AG04449 (cell line): ENCODE data around the gene LRP8.

Experiments used
- CTCF ChIA-PET: fragments of 350-600 bp; formaldehyde crosslinking; extraction: SDS; loops from one replicate; lab custom pipeline; 2021; ENCODE audit warnings: antibody characterized with exemption; lab: Yijun Ruan, JAX
- POLR2A ChIA-PET: fragments of 400-600, 350-600 bp; formaldehyde crosslinking; extraction: SDS; loops from one replicate; lab custom pipeline; 2020; ENCODE audit warnings: antibody characterized with exemption, inconsistent platforms; lab: Yijun Ruan, JAX
- DNase-seq: peaks from one replicate; pipeline ENCODE4 v3.0.0-alpha.2; 2010; ENCODE audit warnings: low read depth, low spot score
- H3K4me3 ChIP-seq: 2 replicates; pipeline ENCODE4 v1.5.1; 2011; ENCODE audit warnings: low read depth, mild to moderate bottlenecking, control low read depth, low read length
- TF ChIP-seq, protein P1 (sequence below): IDR thresholded peaks from one replicate; pipeline ENCODE4 v1.5.1; 2011; ENCODE audit warnings: mild to moderate bottlenecking, moderate library complexity, low read length, control low read depth, inconsistent platforms; ENCODE audit not compliant: insufficient read depth; ENCODE audit errors: missing control alignments

LRP8 gene

DNA sequence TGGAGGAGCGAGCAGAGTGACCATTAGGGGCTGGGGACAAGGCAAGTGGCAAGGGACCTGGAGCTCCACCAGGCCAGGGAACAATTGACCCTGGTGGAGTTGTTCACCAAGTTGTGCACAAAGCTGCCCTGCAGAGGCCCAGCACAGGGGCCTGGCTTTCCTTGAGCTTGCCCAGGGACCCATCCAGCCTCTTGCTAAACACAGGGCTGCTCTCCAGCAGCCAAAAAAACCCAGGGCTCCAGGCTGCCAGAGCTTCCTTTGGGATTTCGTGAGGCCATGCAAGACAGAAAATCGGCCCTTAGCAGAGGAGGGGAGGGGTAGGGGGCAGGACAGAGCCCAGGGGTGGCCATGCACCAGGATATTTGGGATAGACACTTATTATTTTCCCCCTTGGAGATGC is 32.6 kb downstream of the LRP8 start:
- ChIA-PET POLR2A (no interaction called here), CTCF (interaction anchor here (1.1 to 10.9 kb wide), 4 partner anchors 9 to 99 kb away, joined by 3 to 105 read pairs (median 14); no protein-coding TSS in a partner anchor)
- DNase-seq, result no peak
- TF ChIP-seq, protein P1, sequence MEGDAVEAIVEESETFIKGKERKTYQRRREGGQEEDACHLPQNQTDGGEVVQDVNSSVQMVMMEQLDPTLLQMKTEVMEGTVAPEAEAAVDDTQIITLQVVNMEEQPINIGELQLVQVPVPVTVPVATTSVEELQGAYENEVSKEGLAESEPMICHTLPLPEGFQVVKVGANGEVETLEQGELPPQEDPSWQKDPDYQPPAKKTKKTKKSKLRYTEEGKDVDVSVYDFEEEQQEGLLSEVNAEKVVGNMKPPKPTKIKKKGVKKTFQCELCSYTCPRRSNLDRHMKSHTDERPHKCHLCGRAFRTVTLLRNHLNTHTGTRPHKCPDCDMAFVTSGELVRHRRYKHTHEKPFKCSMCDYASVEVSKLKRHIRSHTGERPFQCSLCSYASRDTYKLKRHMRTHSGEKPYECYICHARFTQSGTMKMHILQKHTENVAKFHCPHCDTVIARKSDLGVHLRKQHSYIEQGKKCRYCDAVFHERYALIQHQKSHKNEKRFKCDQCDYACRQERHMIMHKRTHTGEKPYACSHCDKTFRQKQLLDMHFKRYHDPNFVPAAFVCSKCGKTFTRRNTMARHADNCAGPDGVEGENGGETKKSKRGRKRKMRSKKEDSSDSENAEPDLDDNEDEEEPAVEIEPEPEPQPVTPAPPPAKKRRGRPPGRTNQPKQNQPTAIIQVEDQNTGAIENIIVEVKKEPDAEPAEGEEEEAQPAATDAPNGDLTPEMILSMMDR, result no peak
- no peak overlapping the region for H3K4me3 ChIP-seq

DNA sequence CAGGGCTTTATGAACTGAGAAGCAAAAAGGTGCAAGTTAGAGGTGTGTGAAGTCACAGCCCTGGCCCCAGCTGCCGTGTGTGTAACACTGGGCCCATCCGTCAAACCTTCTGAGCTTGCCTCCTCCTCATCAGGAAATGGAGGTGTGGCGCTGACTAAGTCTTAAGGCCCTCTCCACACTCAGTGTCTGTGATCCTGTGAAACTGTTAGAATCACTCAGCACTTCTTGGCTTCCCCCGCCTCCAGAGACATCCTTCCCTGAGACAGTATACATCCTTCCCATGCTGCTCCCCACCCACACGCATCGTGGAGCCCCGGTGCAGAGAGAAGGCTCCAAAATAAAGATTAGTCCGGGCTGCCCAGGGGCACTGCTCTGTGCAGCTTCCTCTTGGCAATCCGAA is 33.3 kb downstream of the LRP8 start:
- peak; percentile 23 for DNase-seq
- ChIA-PET CTCF (interaction anchor here (1.4 to 10.9 kb wide), 4 partner anchors 16 to 100 kb away, joined by 3 to 105 read pairs (median 30); no protein-coding TSS in a partner anchor), POLR2A (no interaction called here)
- TF ChIP-seq, protein P1, result no peak
- no peak overlapping the region for H3K4me3 ChIP-seq

DNA sequence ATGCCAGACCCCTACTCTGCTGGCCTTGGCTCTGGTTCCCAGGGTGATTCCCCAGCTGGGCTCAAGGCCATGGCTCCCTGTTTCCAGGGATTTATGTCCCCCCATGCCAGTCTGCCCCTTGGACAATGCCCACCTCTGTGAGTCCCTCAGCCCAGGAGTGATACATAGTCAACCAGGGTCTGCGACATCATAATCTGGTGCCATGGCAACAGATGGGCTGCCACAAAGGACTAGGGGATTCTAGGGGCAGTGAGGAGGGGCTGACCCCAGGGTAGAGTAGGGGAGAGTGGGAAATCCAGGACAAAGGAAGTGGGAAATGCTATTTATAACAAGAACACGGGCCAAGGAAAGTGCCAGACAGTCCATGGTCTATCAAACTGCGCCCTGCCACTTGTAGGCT is 33.8 kb downstream of the LRP8 start:
- no peak overlapping the region for H3K4me3 ChIP-seq
- CTCF ChIA-PET, result interaction anchor here (1.4 to 10.9 kb wide), 3 partner anchors 15 to 99 kb away, joined by 3 to 105 read pairs (median 36); no protein-coding TSS in a partner anchor
- DNase-seq, result no peak
- TF ChIP-seq, protein P1, result no peak
- POLR2A ChIA-PET, result no interaction called here

DNA sequence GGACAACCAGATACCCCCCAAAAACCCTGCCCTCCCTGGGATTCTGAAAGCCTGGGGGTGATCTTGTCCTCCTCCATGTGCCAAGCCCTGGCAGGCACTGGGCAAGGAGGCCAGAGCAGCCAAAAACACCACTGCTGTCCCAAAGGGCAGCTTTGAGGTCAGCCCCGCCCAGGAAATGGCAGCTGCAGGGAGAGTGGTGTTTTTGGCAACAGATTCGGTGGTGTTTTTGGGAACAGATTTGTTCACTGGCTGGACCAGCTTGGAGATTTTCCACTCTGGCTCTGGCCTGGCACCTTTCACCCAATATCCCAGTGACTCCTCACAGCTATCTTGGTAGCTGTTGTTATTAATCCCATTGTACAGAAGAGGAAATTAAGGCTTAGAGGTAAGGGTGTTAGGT is 34.7 kb downstream of the LRP8 start:
- no peak overlapping the region for H3K4me3 ChIP-seq
- TF ChIP-seq, protein P1, result no peak
- ChIA-PET CTCF (interaction anchor here (1.3 to 10.9 kb wide), 3 partner anchors 14 to 100 kb away, joined by 3 to 105 read pairs (median 36); no protein-coding TSS in a partner anchor), POLR2A (no interaction called here)
- DNase-seq, result no peak

DNA sequence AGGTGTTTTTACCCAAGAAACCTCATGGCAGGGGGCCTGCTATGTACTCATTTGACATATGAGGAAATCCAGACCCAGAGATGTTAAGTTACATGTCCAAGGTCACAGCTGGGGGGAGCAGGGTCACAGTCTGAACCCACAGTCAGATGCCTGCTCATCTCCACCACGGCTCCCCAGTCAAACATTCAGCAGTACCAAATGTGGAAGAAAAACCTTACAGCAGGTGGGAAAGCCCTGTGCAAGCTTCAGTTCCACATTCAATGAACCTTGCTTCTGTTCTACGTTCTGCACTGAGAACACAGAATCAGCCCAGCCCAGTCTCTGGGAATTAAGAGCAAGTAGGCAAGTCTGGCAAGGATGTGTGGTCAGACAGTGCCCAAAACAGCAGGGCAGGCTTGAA is 35.2 kb downstream of the LRP8 start:
- no peak for DNase-seq
- H3K4me3 ChIP-seq, result no peak overlapping the region
- TF ChIP-seq, protein P1, result no peak
- POLR2A ChIA-PET, result no interaction called here
- CTCF ChIA-PET, result interaction anchor here (0.9 to 10.9 kb wide), 4 partner anchors 14 to 159 kb away, joined by 3 to 105 read pairs (median 20); no protein-coding TSS in a partner anchor

DNA sequence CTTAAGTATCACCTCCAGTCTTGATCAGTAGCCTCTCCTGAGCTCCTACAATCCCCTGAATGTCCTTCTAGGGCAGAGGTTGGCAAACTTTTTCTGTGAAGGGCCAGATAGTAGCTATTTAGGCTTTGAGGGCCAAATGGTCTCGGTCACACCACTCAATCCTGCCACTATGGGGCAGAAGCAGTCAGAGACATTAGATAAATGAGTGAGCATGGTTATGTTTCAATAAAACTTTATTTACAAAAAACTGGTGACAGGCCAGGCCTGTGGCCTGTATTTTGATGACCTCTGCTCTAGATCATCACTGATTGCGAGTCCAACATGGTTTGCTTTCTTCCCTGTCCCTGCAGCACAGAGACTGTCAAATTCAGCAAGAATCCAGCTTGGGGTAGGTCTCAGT is 36.3 kb downstream of the LRP8 start:
- ChIA-PET POLR2A (no interaction called here), CTCF (interaction anchor here (0.9 to 10.9 kb wide), 5 partner anchors 11 to 160 kb away, joined by 3 to 105 read pairs (median 5); no protein-coding TSS in a partner anchor)
- TF ChIP-seq, protein P1, result no peak
- no peak overlapping the region for H3K4me3 ChIP-seq
- no peak for DNase-seq
